WTC11 (cell line): ENCODE data around the gene CDC25A.

Experiments used
- CTCF ChIP-seq: fragments of 200-600 bp; IDR thresholded peaks from 2 replicates; pipeline ENCODE4 v1.8.0; 2022; ENCODE audit warnings: antibody characterized with exemption
- NR1H2 ChIP-seq: sonication (generic); formaldehyde crosslinking; IDR thresholded peaks from 2 replicates; pipeline ENCODE4 v1.9.0; 2021; ENCODE audit warnings: mild to moderate bottlenecking, moderate library complexity, missing genetic modification reagents
- RORB ChIP-seq: fragments of 250-450 bp; sonication (Bioruptor Pico); IDR thresholded peaks from 2 replicates; pipeline ENCODE4 v1.9.0; 2021; ENCODE audit warnings: mild to moderate bottlenecking
- ZNF396 ChIP-seq: fragments of 250-450 bp; sonication (Bioruptor Pico); IDR thresholded peaks from 2 replicates; pipeline ENCODE4 v1.8.0; 2021; ENCODE audit warnings: mild to moderate bottlenecking, moderate library complexity, borderline replicate concordance
- TF ChIP-seq, protein P1 (sequence below): sonication (generic); formaldehyde crosslinking; conservative IDR thresholded peaks from 2 replicates; pipeline ENCODE4 v1.8.1; 2022; ENCODE audit warnings: mild to moderate bottlenecking, missing genetic modification reagents
- TF ChIP-seq, protein P2 (sequence below): fragments of 250-450 bp; sonication (Bioruptor Pico); IDR thresholded peaks from 2 replicates; pipeline ENCODE4 v2.1.2; 2022; ENCODE audit warnings: mild to moderate bottlenecking, moderate library complexity

GRCh38 chr3:48141604-48142137 lies 46.5 kb downstream of the CDC25A start:
- TF ChIP-seq CTCF = no peak
- no peak for TF ChIP-seq NR1H2
- no peak for TF ChIP-seq ZNF396 (CRISPR knock-in tag)
- TF ChIP-seq, protein P1, sequence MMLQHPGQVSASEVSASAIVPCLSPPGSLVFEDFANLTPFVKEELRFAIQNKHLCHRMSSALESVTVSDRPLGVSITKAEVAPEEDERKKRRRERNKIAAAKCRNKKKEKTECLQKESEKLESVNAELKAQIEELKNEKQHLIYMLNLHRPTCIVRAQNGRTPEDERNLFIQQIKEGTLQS (CRISPR knock-in tag) = no peak
- TF ChIP-seq, protein P2, sequence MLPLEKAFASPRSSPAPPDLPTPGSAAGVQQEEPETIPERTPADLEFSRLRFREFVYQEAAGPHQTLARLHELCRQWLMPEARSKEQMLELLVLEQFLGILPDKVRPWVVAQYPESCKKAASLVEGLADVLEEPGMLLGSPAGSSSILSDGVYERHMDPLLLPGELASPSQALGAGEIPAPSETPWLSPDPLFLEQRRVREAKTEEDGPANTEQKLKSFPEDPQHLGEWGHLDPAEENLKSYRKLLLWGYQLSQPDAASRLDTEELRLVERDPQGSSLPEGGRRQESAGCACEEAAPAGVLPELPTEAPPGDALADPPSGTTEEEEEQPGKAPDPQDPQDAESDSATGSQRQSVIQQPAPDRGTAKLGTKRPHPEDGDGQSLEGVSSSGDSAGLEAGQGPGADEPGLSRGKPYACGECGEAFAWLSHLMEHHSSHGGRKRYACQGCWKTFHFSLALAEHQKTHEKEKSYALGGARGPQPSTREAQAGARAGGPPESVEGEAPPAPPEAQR = no peak
- TF ChIP-seq RORB (CRISPR knock-in tag) = no peak
